Measurements from ENCODE around the gene METTL9.
"Not testable (repeated sequence)": the region's sequence is repeated elsewhere in the genome, so short reads cannot be mapped to it uniquely, and the experiment has no call there.

Gene METTL9

DNA sequence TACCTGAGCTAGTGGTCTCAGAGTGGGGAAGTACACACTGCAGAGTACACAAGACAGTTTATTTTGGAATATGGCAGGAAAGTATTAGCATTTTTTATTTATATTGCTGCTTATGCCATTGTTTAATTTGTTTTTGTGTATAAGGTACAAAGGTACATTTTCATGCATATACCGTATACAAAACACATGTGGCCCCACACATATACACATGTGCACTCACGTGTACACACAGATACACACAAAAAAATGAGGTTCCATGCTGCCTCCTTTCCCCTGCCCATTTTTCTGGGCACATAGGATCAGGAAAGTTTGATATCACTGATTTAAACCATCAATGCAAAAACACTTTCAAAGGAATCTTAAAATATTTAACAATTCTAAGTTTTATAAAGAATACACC lies 40.1 kb downstream of the METTL9 start:
- DNase-seq: no peak

DNA sequence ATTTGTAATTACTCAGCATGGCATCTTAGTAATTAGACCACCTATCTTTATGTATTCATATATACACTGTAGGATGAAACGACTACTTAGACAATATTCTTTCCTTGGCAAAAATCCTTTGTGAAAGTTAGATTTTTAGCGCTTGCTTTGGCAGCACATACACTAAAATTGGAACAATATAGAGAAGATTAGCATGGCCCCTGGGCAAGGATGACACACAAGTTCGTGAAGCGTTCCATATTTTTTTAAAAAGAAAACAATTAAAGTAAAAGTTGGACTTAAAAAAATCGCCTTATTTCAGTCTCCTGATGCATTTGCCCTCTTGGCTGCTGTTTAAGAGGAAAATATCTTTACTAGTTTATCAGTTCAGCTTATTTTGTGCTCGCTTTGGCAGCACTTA lies 42.5 kb downstream of the METTL9 start:
- no peak for DNase-seq

DNA sequence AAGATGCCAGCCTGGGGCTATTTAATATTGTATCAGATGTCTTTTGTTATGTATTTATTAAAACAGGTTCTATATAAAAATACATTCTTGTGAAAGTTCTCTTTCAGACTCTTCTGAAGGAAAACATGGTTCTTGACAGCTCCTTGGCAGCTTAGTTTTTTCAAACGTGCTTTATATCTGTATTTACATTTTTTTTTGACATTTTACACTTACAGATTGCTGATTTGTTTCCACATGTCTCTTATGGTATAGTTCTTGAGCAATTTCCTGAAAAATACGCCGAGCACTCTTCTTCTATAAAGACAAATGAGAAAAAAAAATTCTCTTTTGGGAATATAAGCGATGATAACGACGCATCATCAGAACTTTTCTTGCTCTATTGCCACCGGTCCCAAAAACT lies 43.5 kb downstream of the METTL9 start:
- no peak for DNase-seq

DNA sequence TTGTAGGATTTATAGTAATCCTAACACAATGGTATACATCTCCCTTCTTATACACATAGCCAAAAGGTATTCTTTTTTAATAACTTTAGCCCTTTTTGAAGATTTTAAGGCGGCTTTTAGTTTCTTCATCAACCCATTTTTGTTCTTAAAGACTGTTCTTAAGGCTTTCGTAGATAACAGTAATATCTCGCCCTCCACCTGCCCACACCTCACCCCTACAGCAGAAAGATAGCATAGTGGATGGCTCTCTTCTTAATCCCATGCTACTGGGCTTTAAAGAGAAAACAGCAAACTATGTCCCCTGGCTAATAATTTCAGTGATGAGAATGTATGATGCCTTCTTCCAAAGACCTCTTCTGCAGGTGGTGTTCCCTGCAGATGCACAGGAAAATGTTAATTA lies 44.4 kb downstream of the METTL9 start:
- DNase-seq: no peak

DNA sequence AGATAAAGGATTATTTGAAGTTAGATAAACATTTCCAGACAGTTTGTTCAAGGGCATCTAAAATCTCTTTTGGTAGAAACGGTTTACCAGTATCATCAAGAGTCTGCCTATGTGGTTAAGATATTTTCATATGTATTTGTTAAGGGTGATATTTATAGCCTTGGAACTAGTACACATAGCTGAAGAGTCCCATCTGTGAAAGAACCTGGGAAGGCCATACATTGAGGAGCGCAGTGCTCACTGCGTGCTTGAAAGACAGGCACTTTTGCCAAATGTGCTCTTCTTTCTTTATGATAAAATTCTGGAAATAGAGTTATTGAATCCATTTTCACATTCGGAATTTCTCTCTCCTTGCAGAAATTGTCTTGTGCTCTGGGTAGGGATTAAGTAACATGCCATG lies 45.3 kb downstream of the METTL9 start:
- no peak for DNase-seq

DNA sequence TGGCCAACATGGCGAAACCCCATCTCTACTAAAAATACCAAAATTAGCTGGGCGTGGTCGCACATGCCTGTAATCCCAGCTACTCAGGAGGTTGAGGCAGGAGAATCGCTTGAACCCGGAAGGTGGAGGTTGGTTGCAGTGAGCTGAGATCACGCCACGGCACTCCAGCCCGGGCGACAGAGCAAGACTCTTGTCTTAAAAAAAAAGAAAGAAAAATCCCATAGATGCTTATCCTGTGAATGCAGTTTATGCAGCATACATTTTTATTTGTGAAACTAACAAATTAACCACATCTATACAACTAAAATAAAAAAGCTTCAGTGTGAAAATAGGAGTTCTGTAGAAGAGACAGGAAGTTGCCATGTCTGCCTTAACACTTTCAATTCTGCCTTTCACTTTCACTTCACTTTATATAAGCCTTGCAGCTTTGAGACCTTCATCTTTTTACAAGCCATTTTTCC lies 45.9 kb downstream of the METTL9 start:
- DNase-seq: no peak

DNA sequence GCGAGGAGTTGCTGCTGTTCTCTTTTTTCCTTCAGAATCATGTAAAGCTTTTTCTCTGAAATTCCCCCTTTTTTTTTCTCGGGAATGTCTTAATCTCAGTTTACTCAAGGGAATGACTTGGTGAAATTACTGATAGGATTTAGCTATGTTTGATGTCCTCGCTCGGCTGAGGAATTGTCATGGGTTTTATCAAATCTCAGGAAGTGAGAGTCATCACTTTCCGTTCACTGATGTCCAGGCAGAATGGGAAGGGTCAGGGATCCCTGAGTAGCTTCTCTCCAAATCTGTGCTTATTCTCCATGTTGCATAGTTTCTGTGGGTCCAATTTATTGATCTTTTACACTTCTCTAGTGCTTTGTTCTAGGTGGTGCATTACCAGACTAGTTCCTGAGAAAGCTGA lies 46.7 kb downstream of the METTL9 start:
- DNase-seq: no peak

DNA sequence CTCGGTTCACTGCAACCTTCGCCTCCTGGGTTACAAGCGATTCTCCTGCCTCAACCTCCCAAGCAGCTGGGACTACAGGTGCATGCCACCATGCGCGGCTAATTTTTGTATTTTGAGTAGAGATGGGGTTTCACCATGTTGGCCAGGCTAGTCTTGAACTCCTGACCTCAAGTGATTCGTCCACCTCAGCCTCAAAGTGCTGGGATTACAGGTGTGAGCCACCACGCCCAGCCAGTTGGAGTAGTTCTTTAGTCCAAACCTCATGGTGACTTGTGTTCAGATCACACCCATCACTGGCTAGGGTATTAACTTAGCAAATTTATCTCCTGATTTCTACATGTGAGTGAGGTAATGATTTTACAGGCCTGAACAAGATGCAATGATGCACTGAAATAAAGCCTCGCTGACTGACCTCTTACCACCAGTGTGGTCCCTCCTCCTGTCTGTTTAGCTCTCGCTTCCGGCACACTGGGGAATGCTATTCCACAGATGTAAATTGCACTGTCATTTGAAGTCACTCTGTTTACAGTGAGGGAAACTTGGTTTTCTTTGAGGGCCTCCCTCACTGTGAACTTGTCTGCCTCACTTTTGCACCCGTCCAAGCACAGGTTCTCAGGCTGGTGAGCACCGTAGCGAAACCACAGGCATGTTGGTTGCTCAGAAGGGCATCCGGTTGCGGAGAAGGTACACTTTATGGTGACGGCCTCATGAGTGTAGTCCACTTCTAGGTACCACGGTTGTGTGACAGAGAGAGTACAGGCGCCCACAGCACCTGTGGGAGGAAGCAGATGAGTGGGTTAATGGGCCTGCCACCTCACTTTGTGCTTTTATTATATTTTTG lies 47.6 kb downstream of the METTL9 start:
- DNase-seq: no peak

DNA sequence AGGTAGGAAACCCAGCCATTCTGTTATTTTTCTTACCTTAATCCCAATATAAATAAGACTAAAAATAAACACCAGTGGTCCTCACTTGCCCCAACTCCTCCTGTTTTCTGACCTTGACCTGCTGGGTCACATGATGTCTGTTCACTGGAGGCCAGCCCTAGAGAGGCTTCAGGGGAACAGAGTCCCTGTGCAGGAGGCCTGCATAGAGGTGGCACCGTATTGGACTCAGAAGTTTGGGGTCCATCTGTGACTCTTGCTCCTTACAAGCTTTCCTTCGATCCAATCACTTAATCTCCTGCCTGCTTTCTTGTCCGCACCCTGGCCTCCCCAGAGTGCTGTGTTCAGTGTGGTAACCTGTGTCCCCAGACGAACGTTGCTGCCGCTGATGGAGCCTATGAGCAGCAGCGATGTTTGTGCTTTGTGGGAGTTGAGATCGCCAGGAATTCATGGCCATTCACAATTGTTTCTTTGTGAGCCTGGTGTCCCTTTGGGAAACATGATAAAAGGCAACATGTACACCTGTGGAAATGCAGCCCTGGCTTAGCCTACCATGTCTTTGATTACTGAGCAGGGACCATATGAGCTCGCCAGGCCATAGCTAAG lies 48.3 kb downstream of the METTL9 start:
- no peak for DNase-seq

DNA sequence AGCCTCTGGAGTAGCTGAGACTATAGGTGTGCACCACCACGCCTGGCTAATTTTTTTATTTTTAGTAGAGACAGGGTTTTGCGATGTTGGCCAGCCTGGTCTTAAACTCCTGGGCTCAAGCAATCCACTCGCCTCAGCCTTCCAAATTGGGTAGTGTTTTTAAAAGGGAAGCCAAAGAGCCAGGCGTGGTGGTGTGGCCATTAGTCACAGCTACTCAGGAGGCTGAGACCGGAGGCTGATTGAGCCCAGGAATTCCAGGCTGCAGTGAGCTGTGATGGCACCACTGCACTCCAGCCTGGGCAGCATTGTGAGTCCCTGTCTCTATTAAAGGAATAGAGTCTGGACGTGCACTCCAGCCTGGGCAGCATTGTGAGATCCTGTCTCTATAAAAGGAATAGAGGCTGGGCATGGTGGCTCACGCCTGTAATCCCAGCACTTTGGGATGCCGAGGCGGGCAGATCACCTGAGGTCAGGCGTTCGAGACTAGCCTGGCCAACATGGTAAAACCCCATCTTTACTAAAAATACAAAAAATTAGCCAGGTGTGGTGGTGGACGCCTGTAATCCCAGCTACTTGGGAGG lies 50.5 kb downstream of the METTL9 start:
- DNase-seq: not testable (repeated sequence)

DNA sequence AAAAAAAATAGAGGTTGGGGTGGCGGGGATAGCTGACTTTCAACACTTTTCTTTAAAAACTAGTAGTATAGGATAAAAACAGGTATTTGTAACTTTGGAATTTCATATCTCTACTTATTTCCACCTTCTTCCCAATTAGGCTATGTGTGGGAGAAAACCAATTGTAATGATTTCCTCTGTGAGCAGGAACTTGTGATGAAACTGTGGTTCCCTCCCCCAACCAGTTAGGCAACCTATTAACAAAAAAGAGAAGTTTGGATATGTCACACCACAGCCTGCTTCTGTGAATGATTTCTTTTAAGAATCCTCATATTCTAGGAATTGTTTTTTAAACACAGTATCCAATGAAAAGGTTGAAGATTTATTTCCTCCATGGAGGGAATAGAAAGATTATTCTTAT lies 51.1 kb downstream of the METTL9 start:
- DNase-seq: no peak

DNA sequence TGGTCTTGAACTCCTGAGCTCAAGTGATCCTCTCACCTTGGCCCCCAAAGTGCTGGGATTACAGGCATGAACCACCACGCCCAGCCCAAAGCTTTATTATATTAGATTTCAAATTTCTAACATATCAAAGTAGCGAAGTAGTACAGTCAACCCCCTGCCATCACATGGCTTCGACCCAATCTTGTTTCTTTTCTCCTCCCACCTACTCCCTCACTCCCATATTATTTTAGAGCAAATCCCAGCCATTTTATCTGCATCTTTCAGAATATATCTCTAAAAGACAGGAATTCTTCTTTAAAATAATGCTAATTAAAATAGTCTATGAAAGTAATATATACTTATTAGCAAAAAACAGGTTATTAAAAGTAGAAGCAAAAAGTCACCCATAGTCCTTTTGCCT lies 52.1 kb downstream of the METTL9 start:
- no peak for DNase-seq

DNA sequence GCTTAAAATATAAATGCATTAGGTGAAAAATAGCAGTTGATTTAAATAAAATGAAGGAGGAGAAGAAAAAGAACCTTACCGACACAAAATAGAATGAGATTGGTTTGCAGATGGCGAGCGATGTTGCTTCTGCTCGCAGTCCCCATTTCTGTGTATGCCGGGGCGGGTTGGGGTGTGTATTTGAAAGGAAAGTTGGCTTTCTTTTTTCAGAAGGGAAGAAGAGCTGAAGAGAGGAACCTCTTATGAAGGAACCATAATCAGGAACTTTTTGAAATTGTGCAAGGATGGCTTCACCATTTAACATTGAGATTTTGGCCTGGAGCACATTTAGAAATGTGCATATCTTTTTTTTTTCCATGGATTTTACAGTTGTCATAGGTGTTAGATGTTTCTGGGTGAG lies 53.1 kb downstream of the METTL9 start, which contains the start of gene IGSF6:
Gene IGSF6, minus strand, starts transcription at position 156 of the 400 bp plus-strand sequence. Its CDS starts 10 bp downstream, at position 146.
- no peak for DNase-seq

DNA sequence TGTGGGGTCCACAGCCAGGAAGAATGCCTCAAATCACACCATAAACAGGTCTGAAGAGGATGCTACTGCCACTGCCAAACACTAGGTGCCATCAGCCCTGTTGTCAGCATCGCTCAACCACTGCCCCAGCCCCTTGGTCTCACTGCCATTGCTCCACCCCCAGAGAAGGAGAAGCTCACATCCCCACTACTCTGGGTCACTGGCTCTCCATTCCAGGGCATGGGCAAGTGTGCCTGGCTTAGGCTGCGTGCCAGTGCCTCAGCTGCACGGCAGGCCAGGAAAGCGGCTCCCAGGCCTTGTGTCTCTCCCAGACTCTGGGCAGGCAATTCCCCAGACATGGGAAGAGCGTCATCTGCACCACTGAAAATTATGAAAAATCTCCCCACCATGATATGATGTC lies 54.2 kb downstream of the METTL9 start:
- DNase-seq: no peak

DNA sequence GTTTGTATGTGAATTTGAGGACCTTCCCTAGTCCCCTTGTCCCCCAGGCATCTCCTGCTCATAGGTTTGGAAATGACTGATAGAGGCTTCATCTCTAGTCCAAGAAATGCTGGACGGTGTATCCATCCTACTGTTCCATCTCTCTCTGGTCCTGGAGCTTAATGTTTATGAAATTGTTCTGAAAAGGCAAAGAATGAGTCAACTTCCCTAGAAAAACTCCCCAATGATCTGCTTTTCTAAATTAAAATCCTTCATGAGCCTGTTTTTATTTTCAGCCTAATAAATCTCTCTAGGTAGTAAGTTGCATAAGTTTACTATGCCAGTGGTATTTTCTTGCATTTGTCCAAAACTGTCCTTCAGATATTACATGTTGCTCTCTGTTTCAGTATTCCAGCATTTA lies 55.1 kb downstream of the METTL9 start:
- no peak for DNase-seq

DNA sequence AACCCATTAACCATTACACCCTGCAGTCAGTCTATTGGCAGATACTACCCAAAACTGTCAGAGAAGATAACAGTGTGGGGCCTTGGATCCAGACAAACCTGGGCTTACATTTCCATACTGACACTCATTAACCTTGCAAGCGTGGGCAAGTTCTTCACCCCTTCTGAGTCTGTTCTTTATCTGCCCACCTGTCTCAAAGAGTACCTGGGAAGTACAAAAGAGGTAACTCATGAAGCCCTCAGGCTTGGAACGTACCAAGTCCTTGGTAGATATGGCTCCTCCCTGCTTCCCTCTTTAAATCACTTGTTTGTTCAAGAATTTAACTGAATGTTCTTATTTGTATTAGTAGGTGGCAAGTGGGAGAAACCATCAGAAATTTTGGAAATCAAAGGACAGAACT lies 55.5 kb downstream of the METTL9 start:
- no peak for DNase-seq

DNA sequence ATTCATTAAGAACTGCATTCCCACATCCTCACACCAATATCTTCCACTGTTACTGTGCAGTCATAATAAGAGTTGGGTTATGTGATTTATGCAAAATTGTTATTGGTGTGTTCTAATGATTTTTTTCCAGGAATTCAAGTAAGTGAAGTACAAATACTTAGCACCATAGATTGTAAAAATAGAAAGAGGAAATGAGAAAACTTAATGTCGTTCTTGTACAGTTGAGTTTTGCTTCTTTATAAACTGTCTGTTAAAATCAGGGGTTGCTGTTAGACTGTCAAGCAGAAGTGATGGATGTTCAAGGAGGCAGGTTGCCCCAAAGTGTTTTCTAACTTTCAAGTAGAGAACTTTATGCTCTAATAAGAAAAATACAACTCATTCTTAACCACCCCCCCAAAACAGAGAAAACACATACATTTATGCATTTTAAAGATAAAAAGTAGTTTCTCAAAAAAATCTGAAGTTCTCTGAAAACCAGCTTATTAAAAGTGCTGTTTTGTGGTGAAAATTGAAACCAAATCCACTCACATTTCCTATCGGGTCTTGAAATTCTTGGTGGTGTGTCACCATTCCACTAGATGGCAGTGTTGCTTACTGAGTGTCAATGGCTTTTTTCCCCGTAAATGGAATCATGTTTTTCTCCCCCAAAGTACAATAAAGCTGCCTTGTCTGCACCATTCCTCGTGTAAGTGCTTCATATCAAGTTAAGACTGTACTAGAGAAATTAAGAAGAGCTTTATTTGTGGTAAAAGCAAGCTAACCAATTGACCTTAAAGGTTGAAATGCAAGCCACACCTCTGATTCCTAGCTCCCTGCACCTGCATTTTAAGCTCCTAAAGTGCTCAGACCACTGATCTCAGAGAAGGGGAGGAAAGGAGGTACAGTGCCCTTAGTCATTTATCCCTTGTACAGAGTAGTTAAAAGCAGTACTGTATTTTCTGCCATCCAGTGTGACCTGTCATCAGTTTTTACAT lies 57.7 kb downstream of the METTL9 start:
- no peak for DNase-seq

DNA sequence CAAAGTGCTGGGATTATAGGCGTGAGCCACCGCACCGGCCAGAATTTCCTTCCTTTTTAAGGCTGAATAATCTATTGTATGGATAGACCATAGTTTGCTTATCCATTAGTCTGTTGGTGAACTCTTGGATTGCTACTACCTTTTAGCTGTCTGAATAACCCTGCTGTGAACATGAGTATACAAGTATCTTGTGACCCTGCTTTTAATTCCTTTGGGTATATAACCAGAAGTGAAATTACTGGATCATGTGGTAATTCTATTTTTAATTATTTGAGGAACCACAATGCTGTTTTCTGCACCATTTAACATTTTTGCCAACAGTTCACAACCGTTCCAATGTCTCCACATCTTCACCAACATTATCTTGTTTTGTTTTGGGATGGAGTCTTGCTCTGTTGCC lies 59.7 kb downstream of the METTL9 start:
- DNase-seq: no peak

DNA sequence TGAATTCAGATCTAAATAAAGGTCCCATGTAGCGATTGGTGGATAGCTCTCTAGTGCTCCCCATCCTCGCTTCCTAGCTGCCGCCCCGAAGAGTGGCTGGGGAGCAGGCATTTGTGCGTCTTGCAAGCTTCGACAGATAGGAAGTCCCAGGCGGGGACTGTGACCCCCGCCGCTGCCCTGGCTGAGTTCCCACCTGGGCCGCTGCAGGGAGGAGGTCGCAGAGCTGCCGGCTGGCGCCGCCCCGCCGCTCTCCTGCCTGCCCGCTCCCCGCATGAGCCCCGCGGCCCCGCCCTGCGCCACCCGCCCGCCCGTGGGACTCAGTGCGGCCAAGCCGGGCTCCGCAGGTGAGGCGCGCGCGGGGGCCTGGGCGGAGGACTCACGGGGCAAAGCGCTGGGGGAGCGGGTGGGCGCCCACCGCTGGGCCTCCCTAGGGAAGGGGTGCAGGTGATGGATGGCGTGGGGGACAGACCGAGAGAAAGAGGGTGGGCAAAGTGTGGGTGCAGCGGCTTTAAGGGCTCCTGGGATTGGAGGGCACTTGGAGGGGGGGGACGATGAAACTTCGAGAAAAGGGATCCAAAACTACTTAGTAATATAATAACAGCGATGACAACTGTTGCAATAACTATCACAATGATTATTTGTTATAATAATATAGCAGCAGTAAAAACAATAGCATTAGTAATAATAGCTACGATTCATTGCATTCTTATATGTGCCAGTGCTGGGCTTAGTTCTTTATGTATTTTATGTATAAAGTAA lies 64.7 kb downstream of the METTL9 start, which contains the start of gene OTOA:
Gene OTOA, plus strand, starts transcription at position 80 of the 759 bp plus-strand sequence. CDS start 14,547 bp downstream, outside the sequence.
- DNase-seq: no peak

DNA sequence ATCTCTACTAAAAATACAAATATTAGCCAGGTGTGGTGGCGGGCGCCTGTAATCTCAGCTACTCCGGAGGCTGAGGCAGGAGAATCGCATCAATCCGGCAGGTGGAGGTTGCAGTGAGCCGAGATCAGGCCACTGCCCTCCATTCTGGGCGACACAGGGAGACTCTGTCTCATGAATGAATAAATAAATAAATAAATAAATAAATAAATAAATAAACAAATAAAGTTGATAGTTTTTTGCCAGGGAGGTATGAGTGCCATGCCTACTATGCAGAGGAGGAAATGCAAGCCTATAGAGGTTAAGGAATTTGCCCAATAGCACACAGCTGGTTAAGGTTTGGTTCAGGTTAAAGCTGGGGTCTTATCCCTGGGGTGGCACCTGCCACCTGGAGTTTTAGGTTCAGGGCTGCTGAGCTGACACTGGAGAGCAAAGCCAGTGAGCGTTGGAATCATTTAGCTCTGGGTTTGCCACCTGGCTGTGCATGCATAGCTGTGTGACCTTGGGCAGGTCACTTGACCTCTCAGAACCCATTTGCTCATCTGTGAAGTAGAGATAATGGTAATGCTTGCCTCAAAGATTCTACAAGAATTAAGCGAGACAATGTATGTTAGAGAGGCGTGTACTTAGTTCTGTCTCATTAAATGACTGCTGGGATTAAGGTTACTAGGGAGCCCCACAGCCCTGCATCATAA lies 65.6 kb downstream of the METTL9 start:
- no peak for DNase-seq

DNA sequence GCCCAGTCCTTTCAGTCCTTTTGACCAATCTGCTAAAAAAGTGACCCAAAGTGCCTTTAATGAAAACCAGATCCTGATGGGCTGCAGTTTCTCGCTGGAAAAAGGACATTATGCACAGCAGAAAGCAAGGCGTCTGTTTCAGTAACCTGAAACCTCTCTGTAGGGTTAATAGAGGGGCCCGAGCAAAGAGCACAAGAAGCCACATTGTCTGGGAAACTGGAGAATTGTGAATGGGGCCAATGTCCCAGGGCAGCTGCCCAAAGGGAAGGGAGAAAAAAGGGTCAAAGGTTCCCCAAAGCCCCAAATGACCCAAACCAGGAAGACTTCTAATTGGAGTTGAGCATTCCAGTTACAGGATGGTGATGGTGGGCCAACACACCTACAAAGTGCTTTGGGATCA lies 67.4 kb downstream of the METTL9 start:
- DNase-seq: no peak
